T-helper 2 cell treated with Interferon-gamma antibody and Interleukin-4, amounts not matched to agents 100 ng/mL and 5 ng/mL, for 36 hours (primary cell): ENCODE measurements around the gene KRR1. TPM values are rescaled to one million over a fixed set of nuclear protein-coding genes. Genes with fewer than 3 reads are reported as not detected.
"Not testable (repeated sequence)": the region's sequence is repeated elsewhere in the genome, so short reads cannot be mapped to it uniquely, and the experiment has no call there.

Experiments
- intact Hi-C: fragments of 100-400 bp; cut with micrococcal nuclease; formaldehyde crosslinking; loops from one replicate; pipeline ENCODE4 v1.15.1; 2023
- total RNA-seq: library from RNA; stranded (reverse); gene quantifications from 2 replicates; pipeline ENCODE4 v1.2.3, GENCODE V29; 2022

Gene KRR1
- total RNA-seq, 1 donor from 2014 or later: 80.6 TPM

DNA sequence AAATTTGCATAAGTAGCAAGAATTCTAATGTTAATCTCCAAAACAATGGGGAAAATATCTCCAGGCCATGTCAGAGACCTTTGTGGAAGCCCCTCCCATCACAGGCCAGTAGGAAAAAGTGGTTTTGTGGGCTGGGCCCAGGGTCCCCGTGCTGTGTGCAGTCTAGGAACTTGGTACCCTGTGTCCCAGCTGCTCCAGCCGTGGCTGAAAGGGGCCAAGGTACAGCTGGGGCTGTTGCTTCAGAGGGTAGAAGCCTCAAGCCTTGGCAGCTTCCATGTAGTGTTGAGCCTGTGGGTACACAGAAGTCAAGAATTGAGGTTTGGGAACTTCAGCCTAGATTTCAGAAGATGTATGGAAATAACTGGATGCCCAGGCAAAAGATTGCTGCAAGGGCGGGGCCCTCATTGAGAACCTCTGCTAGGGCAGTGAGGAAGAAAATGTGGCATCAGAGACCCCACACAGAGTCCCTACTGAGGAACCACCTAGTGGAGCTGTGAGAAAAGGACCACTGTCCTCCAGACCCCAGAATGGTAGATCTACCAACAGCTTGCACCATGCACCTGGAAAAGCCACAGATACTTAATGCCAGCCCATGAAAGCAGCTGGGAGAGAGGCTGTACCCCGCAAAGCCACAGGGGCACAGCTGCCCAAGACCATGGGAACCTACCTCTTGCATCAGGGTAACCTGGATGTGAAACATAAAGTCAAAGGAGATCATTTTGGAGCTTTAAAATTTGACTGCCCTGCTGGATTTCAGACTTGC is 69.5 kb downstream of the KRR1 start:
- intact Hi-C loops: not testable (repeated sequence)

Other genes with a start within 250 kb of the KRR1 start
- 2.3 and 2.6 TPM in 2 replicates for gene CAPS2, start 181.3 kb downstream of the KRR1 start, total RNA-seq
- not detected in 2 replicates for gene GLIPR1L1, start 176.9 kb downstream of the KRR1 start, total RNA-seq
- gene GLIPR1L2, start 120.5 kb downstream of the KRR1 start, total RNA-seq: 0.09 and 0.14 TPM in 2 replicates
- gene GLIPR1, start 30.9 kb downstream of the KRR1 start, total RNA-seq: 21.8 and 23.5 TPM in 2 replicates